Left lobe of liver (tissue), 2 donors: Measurements from ENCODE around the gene TMIGD3. TPM values are rescaled to one million over a fixed set of nuclear protein-coding genes. Genes with fewer than 3 reads are reported as not detected.

Experiments
- ATAC-seq: fragments of 200-7000 bp; cut with Tn5 transposase; one replicate; pipeline ENCODE4 v1.9.1; 2020; ENCODE audit warnings: mild to moderate bottlenecking, moderate library complexity
- DNase-seq: peaks from one replicate; pipeline ENCODE4 v3.0.0-alpha.2; 2020; ENCODE audit warnings: low spot score
- total RNA-seq: library from RNA; stranded (reverse); gene quantifications from one replicate; pipeline ENCODE4 v1.2.1, GENCODE V29; 2021
- donor health status: DM: no; HTN: no; CAD: no; lungs with moderate emphysema.
- donor health status: DM: no; HTN: yes; CAD: no.

The TMIGD3 gene
- total RNA-seq, 1 donor from 2014 or later: 7.8 TPM

GRCh38 chr1:111476214-111476613 is 27.2 kb downstream of the TMIGD3 start:
- ATAC-seq: no peak

GRCh38 chr1:111475701-111476100 is 27.7 kb downstream of the TMIGD3 start:
- no peak for DNase-seq
- no peak for ATAC-seq

More at GRCh38 chr1:111476214-111476613, 27.2 kb downstream of the TMIGD3 start:
- no peak for DNase-seq

GRCh38 chr1:111474521-111474920 is 28.9 kb downstream of the TMIGD3 start:
- no peak for ATAC-seq

GRCh38 chr1:111474106-111474505 is 29.3 kb downstream of the TMIGD3 start:
- ATAC-seq (no peak), DNase-seq (no peak)

More at GRCh38 chr1:111474521-111474920, 28.9 kb downstream of the TMIGD3 start:
- no peak for DNase-seq

GRCh38 chr1:111471538-111471937 is 31.9 kb downstream of the TMIGD3 start:
- DNase-seq: no peak
- ATAC-seq: no peak

- ATAC-seq (peak; percentile 43), DNase-seq (no peak)
Observed at GRCh38 chr1:111471012-111471411, 32.4 kb downstream of the TMIGD3 start.

GRCh38 chr1:111470596-111470995 is 32.8 kb downstream of the TMIGD3 start:
- no peak for DNase-seq
- no peak for ATAC-seq

GRCh38 chr1:111469539-111469938 is 33.9 kb downstream of the TMIGD3 start:
- DNase-seq (no peak), ATAC-seq (no peak)

- DNase-seq (no peak), ATAC-seq (no peak)
Observed at GRCh38 chr1:111468717-111469100, 34.7 kb downstream of the TMIGD3 start.

- DNase-seq (no peak), ATAC-seq (no peak)
Observed at GRCh38 chr1:111467865-111468716, 35.3 kb downstream of the TMIGD3 start.

GRCh38 chr1:111466480-111466879 is 37.0 kb downstream of the TMIGD3 start:
- no peak for DNase-seq
- ATAC-seq: no peak

GRCh38 chr1:111465754-111466153 is 37.7 kb downstream of the TMIGD3 start:
- no peak for ATAC-seq
- no peak for DNase-seq

- DNase-seq: no peak
- ATAC-seq: no peak
Observed at GRCh38 chr1:111463029-111463683, 40.3 kb downstream of the TMIGD3 start.

GRCh38 chr1:111462370-111463028 is 40.9 kb downstream of the TMIGD3 start:
- ATAC-seq (no peak), DNase-seq (no peak)

- no peak for DNase-seq
- no peak for ATAC-seq
Observed at GRCh38 chr1:111461765-111462164, 41.7 kb downstream of the TMIGD3 start.

- no peak for ATAC-seq
- DNase-seq: no peak
Observed at GRCh38 chr1:111455642-111456031, 47.8 kb downstream of the TMIGD3 start.

GRCh38 chr1:111454859-111455641 is 48.4 kb downstream of the TMIGD3 start:
- ATAC-seq: no peak
- no peak for DNase-seq

GRCh38 chr1:111453706-111454105 is 49.7 kb downstream of the TMIGD3 start:
- no peak for DNase-seq

GRCh38 chr1:111452581-111452980 is 50.9 kb downstream of the TMIGD3 start:
- ATAC-seq (no peak), DNase-seq (no peak)

More at GRCh38 chr1:111453706-111454105, 49.7 kb downstream of the TMIGD3 start:
- no peak for ATAC-seq

- no peak for ATAC-seq
Observed at GRCh38 chr1:111450185-111450584, 53.2 kb downstream of the TMIGD3 start.

GRCh38 chr1:111449703-111450017 is 53.8 kb downstream of the TMIGD3 start:
- ATAC-seq: no peak
- no peak for DNase-seq

More at GRCh38 chr1:111450185-111450584, 53.2 kb downstream of the TMIGD3 start:
- DNase-seq: no peak
